H9 (cell line): ENCODE measurements around the gene WDFY3. TPM values are rescaled to one million over a fixed set of nuclear protein-coding genes. Genes with fewer than 3 reads are reported as not detected.

ENCODE experiments used
- DNase-seq: peaks from one replicate; pipeline ENCODE4 v3.0.0-alpha.2; 2017
- H2AFZ ChIP-seq: one replicate; pipeline ENCODE4 v1.6.1; 2013; ENCODE audit warnings: mild to moderate bottlenecking, low read length, control low read depth, moderate library complexity
- H2AK5ac ChIP-seq: 2 replicates; pipeline ENCODE4 v1.6.1; 2013; ENCODE audit warnings: low read length, control low read depth, mixed read lengths; ENCODE audit not compliant: insufficient read length
- H2BK120ac ChIP-seq: one replicate; pipeline ENCODE4 v1.6.1; 2013; ENCODE audit warnings: low read depth, mild to moderate bottlenecking, low read length, control low read depth, inconsistent platforms; ENCODE audit not compliant: poor library complexity, severe bottlenecking
- H2BK12ac ChIP-seq: 2 replicates; pipeline ENCODE4 v1.6.1; 2013; ENCODE audit warnings: low read length, control low read depth, mixed read lengths, low read depth; ENCODE audit not compliant: insufficient read length
- H2BK15ac ChIP-seq: 2 replicates; pipeline ENCODE4 v1.6.1; 2013; ENCODE audit warnings: low read depth, low read length, control low read depth
- H2BK20ac ChIP-seq: one replicate; pipeline ENCODE4 v1.6.1; 2013; ENCODE audit warnings: low read depth, mild to moderate bottlenecking, low read length, control low read depth, inconsistent platforms; ENCODE audit not compliant: poor library complexity, severe bottlenecking
- H2BK5ac ChIP-seq: 2 replicates; pipeline ENCODE4 v1.6.1; 2013; ENCODE audit warnings: low read length, control low read depth, mixed read lengths; ENCODE audit not compliant: insufficient read length
- H3K14ac ChIP-seq: 2 replicates; pipeline ENCODE4 v1.6.1; 2013; ENCODE audit warnings: low read length, control low read depth; ENCODE audit not compliant: insufficient read depth
- H3K18ac ChIP-seq: 2 replicates; pipeline ENCODE4 v1.6.1; 2013; ENCODE audit warnings: low read depth, mild to moderate bottlenecking, mixed read lengths, low read length, control low read depth; ENCODE audit not compliant: insufficient read length
- H3K23ac ChIP-seq: 2 replicates; pipeline ENCODE4 v1.6.1; 2013; ENCODE audit warnings: low read length, control low read depth, mixed read lengths, low read depth; ENCODE audit not compliant: insufficient read length
- H3K23me2 ChIP-seq: 2 replicates; pipeline ENCODE4 v1.6.1; 2013; ENCODE audit warnings: low read depth, mild to moderate bottlenecking, mixed read lengths, low read length, control low read depth; ENCODE audit not compliant: insufficient read length, poor library complexity, severe bottlenecking
- H3K27ac ChIP-seq: 2 replicates; pipeline ENCODE4 v1.5.1; 2013; ENCODE audit warnings: low read length, control low read depth, mixed read lengths, low read depth; ENCODE audit not compliant: insufficient read length
- H3K27me3 ChIP-seq: 2 replicates; pipeline ENCODE4 v1.6.1; 2013; ENCODE audit warnings: low read length, control low read depth, inconsistent platforms; ENCODE audit not compliant: insufficient read depth
- H3K4ac ChIP-seq: 2 replicates; pipeline ENCODE4 v1.6.1; 2013; ENCODE audit warnings: low read depth, mild to moderate bottlenecking, control low read depth, inconsistent platforms, low read length, moderate library complexity
- H3K4me1 ChIP-seq: 2 replicates; pipeline ENCODE4 v1.6.1; 2013; ENCODE audit warnings: low read length, control low read depth, inconsistent platforms; ENCODE audit not compliant: insufficient read depth
- H3K4me2 ChIP-seq: 2 replicates; pipeline ENCODE4 v1.6.1; 2013; ENCODE audit warnings: low read length, control low read depth, mixed read lengths; ENCODE audit not compliant: insufficient read length, insufficient read depth
- H3K56ac ChIP-seq: 2 replicates; pipeline ENCODE4 v1.6.1; 2013; ENCODE audit warnings: low read depth, mild to moderate bottlenecking, mixed read lengths, low read length, control low read depth; ENCODE audit not compliant: insufficient read length
- H3K79me1 ChIP-seq: 2 replicates; pipeline ENCODE4 v1.6.1; 2013; ENCODE audit warnings: low read depth, mild to moderate bottlenecking, moderate library complexity, low read length, control low read depth, inconsistent platforms; ENCODE audit not compliant: insufficient read depth, poor library complexity, severe bottlenecking
- H3K79me2 ChIP-seq: 2 replicates; pipeline ENCODE4 v1.6.1; 2013; ENCODE audit warnings: low read length, control low read depth, inconsistent platforms; ENCODE audit not compliant: insufficient read depth
- H3K9ac ChIP-seq: 2 replicates; pipeline ENCODE4 v1.6.1; 2013; ENCODE audit warnings: low read length, control low read depth, mixed read lengths; ENCODE audit not compliant: insufficient read length; ENCODE audit errors: extremely low read depth
- H3K9me3 ChIP-seq: one replicate; pipeline ENCODE4 v1.6.1; 2013; ENCODE audit warnings: low read depth, low read length, inconsistent platforms; ENCODE audit not compliant: control insufficient read depth
- H3T11ph ChIP-seq: one replicate; pipeline ENCODE4 v1.6.1; 2013; ENCODE audit warnings: mild to moderate bottlenecking, low read length, control low read depth, inconsistent platforms
- H4K20me1 ChIP-seq: one replicate; pipeline ENCODE4 v1.6.1; 2013; ENCODE audit not compliant: control insufficient read depth, insufficient read length, insufficient read depth
- H4K5ac ChIP-seq: 2 replicates; pipeline ENCODE4 v1.6.1; 2013; ENCODE audit warnings: low read depth, mild to moderate bottlenecking, mixed read lengths, low read length, control low read depth; ENCODE audit not compliant: insufficient read length
- H4K8ac ChIP-seq: replicated peaks from 2 replicates; pipeline ENCODE4 v1.6.1; 2013; ENCODE audit warnings: low read length, control low read depth, mixed read lengths, low read depth; ENCODE audit not compliant: insufficient read length
- H4K91ac ChIP-seq: 2 replicates; pipeline ENCODE4 v1.6.1; 2013; ENCODE audit warnings: low read depth, mild to moderate bottlenecking, moderate library complexity, mixed read lengths, low read length, control low read depth; ENCODE audit not compliant: insufficient read length
- H3K27ac Mint-ChIP-seq, 3 experiments: 2 replicates in 2 of 3; 3 replicates in 1 of 3; pipeline ENCODE4 v1.8.0; 2020 to 2021; ENCODE audit warnings: mixed read lengths in 3 of 3, mild to moderate bottlenecking in 1 of 3, moderate library complexity in 1 of 3
- H3K27me3 Mint-ChIP-seq: 2 replicates; pipeline ENCODE4 v1.8.0; 2021; ENCODE audit warnings: low read depth, mild to moderate bottlenecking, moderate library complexity, mixed read lengths
- H3K36me3 Mint-ChIP-seq, 3 experiments: 2 replicates in 2 of 3; 3 replicates in 1 of 3; pipeline ENCODE4 v1.8.0; 2020 to 2021; ENCODE audit warnings: low read depth in 3 of 3, mixed read lengths in 3 of 3; ENCODE audit not compliant: insufficient read depth in 1 of 3
- H3K4me1 Mint-ChIP-seq, 2 experiments: 2 replicates each; pipeline ENCODE4 v1.8.0; 2020; ENCODE audit warnings: mixed read lengths in 2 of 2
- H3K4me3 Mint-ChIP-seq, 2 experiments: 2 replicates in 1 of 2; 3 replicates in 1 of 2; pipeline ENCODE4 v1.8.0; 2020 to 2021; ENCODE audit warnings: mild to moderate bottlenecking in 2 of 2, mixed read lengths in 2 of 2, moderate library complexity in 1 of 2
- H3K9me3 Mint-ChIP-seq, 2 experiments: 2 replicates in 1 of 2; 3 replicates in 1 of 2; pipeline ENCODE4 v1.8.0; 2020; ENCODE audit warnings: mild to moderate bottlenecking in 2 of 2, mixed read lengths in 2 of 2, moderate library complexity in 1 of 2
- total RNA-seq: library from RNA; stranded (reverse); gene quantifications from 2 replicates; pipeline ENCODE4 v1.2.1, GENCODE V29; 2021
- TF ChIP-seq, protein P1 (sequence below): fragments of 200-600 bp; sonication (generic); conservative IDR thresholded peaks from 3 replicates; pipeline ENCODE4 v1.8.0; 2021; ENCODE audit warnings: antibody characterized with exemption, mild to moderate bottlenecking

WDFY3 gene
- total RNA-seq, 1 experiment from 2014 or later = 54.6 TPM

DNA sequence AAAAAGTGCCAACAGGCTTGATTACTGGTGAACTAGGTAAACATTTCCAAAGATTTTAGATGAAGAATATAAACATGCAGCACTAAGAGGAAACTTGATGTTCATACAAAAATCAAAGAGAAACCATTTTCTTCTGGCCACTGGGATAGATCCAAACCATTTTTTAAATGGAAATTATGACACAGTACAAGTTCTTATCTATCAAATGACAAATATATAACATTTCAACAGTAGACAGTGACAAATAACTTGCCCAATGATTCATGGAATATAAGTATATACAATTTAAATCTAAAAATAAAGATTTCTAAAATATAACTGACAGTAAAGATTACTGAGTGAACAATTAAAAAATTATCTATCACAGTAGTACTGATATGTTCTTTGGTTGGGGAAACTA is 232.5 kb downstream of the WDFY3 start:
- no peak overlapping the region for H2BK20ac ChIP-seq
- no peaks in the 10 kb centered on the region for H3K23me2 ChIP-seq
- no peak overlapping the region for H2AK5ac ChIP-seq
- no peak overlapping the region for H3K9ac ChIP-seq
- H3K4me2 ChIP-seq = no peak overlapping the region
- no peak overlapping the region for H3T11ph ChIP-seq
- H3K27me3 Mint-ChIP-seq = no peaks in the 10 kb centered on the region
- no peak overlapping the region for H3K18ac ChIP-seq
- no peak for DNase-seq
- no peaks in the 10 kb centered on the region for H4K20me1 ChIP-seq
- no peak overlapping the region for H3K23ac ChIP-seq
- no peak overlapping the region for H3K14ac ChIP-seq
- H3K4me1 Mint-ChIP-seq = no peaks in the 10 kb centered on the region
- H3K79me1 ChIP-seq = no peaks in the 10 kb centered on the region
- H2BK5ac ChIP-seq = no peak overlapping the region
- H2AFZ ChIP-seq = no peak overlapping the region
- no peak overlapping the region for H4K8ac ChIP-seq
- H3K4me3 Mint-ChIP-seq = no peak overlapping the region
- H2BK120ac ChIP-seq = no peak overlapping the region
- H3K27me3 ChIP-seq = no peaks in the 10 kb centered on the region
- H3K9me3 Mint-ChIP-seq = no peaks in the 10 kb centered on the region
- H3K4ac ChIP-seq = no peak overlapping the region
- TF ChIP-seq, protein P1, sequence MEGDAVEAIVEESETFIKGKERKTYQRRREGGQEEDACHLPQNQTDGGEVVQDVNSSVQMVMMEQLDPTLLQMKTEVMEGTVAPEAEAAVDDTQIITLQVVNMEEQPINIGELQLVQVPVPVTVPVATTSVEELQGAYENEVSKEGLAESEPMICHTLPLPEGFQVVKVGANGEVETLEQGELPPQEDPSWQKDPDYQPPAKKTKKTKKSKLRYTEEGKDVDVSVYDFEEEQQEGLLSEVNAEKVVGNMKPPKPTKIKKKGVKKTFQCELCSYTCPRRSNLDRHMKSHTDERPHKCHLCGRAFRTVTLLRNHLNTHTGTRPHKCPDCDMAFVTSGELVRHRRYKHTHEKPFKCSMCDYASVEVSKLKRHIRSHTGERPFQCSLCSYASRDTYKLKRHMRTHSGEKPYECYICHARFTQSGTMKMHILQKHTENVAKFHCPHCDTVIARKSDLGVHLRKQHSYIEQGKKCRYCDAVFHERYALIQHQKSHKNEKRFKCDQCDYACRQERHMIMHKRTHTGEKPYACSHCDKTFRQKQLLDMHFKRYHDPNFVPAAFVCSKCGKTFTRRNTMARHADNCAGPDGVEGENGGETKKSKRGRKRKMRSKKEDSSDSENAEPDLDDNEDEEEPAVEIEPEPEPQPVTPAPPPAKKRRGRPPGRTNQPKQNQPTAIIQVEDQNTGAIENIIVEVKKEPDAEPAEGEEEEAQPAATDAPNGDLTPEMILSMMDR = no peak
- H4K5ac ChIP-seq = no peak overlapping the region
- H4K91ac ChIP-seq = no peak overlapping the region
- H3K79me2 ChIP-seq = no peaks in the 10 kb centered on the region
- no peaks in the 10 kb centered on the region for H3K4me1 ChIP-seq
- H3K9me3 ChIP-seq = no peaks in the 10 kb centered on the region
- no peak overlapping the region for H3K56ac ChIP-seq
- peaks cover 3 to 61% (median 49%) of the 10 kb centered on the region in 3 experiments; a peak in 5 of 7 replicates for H3K36me3 Mint-ChIP-seq
- H2BK12ac ChIP-seq = no peak overlapping the region
- no peak overlapping the region for H3K27ac Mint-ChIP-seq
- no peak overlapping the region for H3K27ac ChIP-seq
- H2BK15ac ChIP-seq = no peak overlapping the region
